ENCODE measurements around the gene PRR11. TPM values are rescaled to one million over a fixed set of nuclear protein-coding genes. Genes with fewer than 3 reads are reported as not detected.

Gene PRR11
- total RNA-seq, 2 donors from 2014 or later, result 52.5 to 58.5 TPM

DNA sequence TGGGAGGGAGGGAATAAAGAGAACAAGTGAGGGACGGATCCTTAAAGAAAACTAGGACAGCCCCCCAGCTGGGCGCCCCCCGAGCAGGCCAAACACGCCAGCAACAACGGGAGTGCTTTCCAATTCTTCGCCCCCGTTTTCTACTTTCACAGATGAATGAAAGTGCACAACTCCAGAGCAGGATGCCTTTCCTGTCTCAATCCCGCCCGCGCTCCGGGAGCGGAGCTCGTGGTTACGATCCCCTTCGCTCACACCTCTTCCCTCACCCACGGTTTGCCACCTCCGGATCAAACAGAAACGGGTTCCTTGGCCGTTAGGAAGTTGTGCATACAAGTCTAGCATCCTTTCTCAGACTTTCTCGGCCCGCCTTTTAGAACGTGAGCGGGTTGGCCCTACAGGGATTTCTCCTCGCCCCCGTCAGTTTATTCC is 1.2 kb upstream of the PRR11 start:
- Mint-ChIP-seq H3K9me3 (no peaks in the 10 kb centered on the region), H3K27me3 (ENCODE audit: insufficient read depth) (no peaks in the 10 kb centered on the region), H3K27ac (no peak overlapping the region), H3K4me3 (no peak overlapping the region), H3K4me1 (peaks cover 28% of the 10 kb centered on the region), H3K36me3 (ENCODE audit: low read depth) (peaks cover 8% of the 10 kb centered on the region)
- H3K27me3 ChIP-seq (ENCODE audit: control insufficient read depth, insufficient read depth, low read length, poor library complexity, severe bottlenecking), result no peaks in the 10 kb centered on the region
- H3K27ac ChIP-seq (ENCODE audit: low read depth, low read length), result peak overlapping the region; percentile 100
- 0 to 1% methylated on average over 18 to 25 of the region's 25 CpGs for WGBS, 2 experiments (ENCODE audit: insufficient coverage in 1 of 2, insufficient read length in 1 of 2)
- TF ChIP-seq, protein P1, sequence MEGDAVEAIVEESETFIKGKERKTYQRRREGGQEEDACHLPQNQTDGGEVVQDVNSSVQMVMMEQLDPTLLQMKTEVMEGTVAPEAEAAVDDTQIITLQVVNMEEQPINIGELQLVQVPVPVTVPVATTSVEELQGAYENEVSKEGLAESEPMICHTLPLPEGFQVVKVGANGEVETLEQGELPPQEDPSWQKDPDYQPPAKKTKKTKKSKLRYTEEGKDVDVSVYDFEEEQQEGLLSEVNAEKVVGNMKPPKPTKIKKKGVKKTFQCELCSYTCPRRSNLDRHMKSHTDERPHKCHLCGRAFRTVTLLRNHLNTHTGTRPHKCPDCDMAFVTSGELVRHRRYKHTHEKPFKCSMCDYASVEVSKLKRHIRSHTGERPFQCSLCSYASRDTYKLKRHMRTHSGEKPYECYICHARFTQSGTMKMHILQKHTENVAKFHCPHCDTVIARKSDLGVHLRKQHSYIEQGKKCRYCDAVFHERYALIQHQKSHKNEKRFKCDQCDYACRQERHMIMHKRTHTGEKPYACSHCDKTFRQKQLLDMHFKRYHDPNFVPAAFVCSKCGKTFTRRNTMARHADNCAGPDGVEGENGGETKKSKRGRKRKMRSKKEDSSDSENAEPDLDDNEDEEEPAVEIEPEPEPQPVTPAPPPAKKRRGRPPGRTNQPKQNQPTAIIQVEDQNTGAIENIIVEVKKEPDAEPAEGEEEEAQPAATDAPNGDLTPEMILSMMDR (conservative IDR thresholded peaks at IDR 0.05), result no peak
- no peaks in the 10 kb centered on the region for H3K9me3 ChIP-seq (ENCODE audit: control insufficient read depth, low read length)
- H3K4me3 ChIP-seq (ENCODE audit: low read length), result peak overlapping the region; percentile 98
- peak overlapping the region; percentile 98 for H3K9ac ChIP-seq (ENCODE audit: extremely low read depth, low read length, poor library complexity, severe bottlenecking)
- peaks cover 11% of the 10 kb centered on the region for H3K36me3 ChIP-seq (ENCODE audit: control insufficient read depth, insufficient read depth, low read length)
- peaks cover 10% of the 10 kb centered on the region for H3K4me1 ChIP-seq (ENCODE audit: control insufficient read depth, insufficient read depth, low read length)
- peak; percentile 84 for DNase-seq

DNA sequence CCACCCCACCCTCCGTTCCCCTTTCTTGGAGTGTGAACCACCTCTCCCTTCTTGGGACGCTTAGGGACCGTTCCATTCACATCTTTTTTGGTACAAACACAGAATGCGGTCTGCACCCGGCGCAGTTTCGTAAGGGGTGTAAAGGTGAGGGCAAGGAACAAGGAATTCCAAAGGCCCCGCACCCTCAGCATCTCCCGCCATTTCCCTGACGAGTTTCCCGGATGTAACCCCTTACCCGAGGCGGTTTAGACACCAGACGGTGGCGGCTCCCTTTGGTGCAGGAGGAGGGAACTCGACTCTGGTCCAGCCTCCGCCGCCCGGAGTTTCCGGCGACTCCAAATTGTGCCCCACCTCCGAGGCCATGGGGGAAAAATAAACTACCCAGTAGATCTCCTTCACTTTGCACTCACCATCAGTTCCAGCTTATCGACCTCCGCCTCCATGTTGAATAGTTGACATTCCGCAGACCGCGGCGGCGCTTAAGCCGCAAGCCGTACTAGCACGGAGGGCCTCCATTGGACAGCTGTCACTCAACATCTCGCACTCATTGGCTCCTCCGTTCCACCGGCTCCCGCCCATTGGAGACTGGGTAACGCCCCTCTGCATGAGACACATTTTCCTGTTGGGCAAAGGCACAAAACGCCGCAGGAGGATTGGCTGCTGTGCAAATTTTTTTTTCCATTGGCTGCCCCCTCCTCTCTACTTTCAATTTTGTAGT is 666 bp upstream of the PRR11 start, which contains the start of gene SKA2:
TSS of gene SKA2 (minus strand) at position 466 of the 718 bp plus-strand sequence. CDS start at position 443, 23 bp downstream.
- TF ChIP-seq, protein P1 (conservative IDR thresholded peaks at IDR 0.05), result no peak
- Histone ChIP-seq H3K36me3 (ENCODE audit: control insufficient read depth, insufficient read depth, low read length) (peaks cover 6% of the 10 kb centered on the region), H3K27me3 (ENCODE audit: control insufficient read depth, insufficient read depth, low read length, poor library complexity, severe bottlenecking) (no peaks in the 10 kb centered on the region), H3K4me1 (ENCODE audit: control insufficient read depth, insufficient read depth, low read length) (peaks cover 10% of the 10 kb centered on the region), H3K27ac (ENCODE audit: low read depth, low read length) (peak within 1 kb of the TSS; percentile 100), H3K9me3 (ENCODE audit: control insufficient read depth, low read length) (no peaks in the 10 kb centered on the region), H3K9ac (ENCODE audit: extremely low read depth, low read length, poor library complexity, severe bottlenecking) (peak within 1 kb of the TSS; percentile 98), H3K4me3 (ENCODE audit: low read length) (peak within 1 kb of the TSS; percentile 98)
- H3K36me3 Mint-ChIP-seq (ENCODE audit: low read depth), result peaks cover 2% of the 10 kb centered on the region
- no peak within 1 kb of the TSS for H3K4me3 Mint-ChIP-seq
- H3K27ac Mint-ChIP-seq, result no peak within 1 kb of the TSS
- no peaks in the 10 kb centered on the region for H3K9me3 Mint-ChIP-seq
- no peaks in the 10 kb centered on the region for H3K27me3 Mint-ChIP-seq (ENCODE audit: insufficient read depth)
- DNase-seq, result peak; percentile 100
- WGBS, 2 experiments (ENCODE audit: insufficient coverage in 1 of 2, insufficient read length in 1 of 2), result 0% methylated on average over 23 to 39 of the region's 39 CpGs
- H3K4me1 Mint-ChIP-seq, result peaks cover 25% of the 10 kb centered on the region

DNA sequence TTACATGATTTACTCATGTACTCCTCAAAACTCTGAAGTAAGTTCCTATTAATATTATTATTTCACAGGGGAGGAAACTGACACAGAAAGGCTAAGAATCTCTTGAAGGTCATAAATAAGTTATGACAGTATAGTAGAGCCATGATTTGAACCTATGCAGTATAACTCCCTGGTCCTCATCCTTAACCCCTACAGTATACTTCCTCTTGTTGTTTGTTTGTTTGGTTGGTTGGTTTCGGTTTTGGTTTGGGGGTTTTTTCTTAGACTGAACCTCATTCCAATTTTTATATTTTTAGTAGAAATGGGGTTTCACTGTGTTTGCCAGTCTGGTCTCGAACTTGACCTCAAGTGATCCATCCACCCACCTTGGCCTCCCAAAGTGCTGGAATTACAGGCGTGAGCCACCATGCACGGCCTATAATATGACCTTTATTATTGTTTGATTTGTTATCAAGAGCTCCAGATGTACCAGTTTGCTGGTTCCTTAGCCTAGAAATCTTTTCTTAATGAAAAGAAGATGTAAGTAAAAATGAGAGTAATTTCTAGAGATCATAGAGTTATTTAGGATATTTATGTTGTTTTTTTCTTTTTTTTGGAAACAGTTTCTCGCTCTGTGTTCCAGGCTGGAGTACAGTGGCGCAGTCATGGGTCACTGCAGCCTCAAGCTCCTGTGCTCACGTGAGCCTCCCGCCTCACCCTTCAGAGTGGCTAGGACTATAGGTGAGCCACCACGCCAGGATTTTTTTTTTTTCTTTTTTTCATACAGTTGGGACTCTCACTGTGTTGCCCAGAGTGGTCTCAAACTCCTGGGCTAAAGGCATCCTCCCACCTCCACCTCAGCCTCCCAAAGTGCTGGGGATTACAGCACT is 4.8 kb downstream of the PRR11 start:
- no peaks in the 10 kb centered on the region for H3K4me1 ChIP-seq (ENCODE audit: control insufficient read depth, insufficient read depth, low read length)
- H3K27me3 Mint-ChIP-seq (ENCODE audit: insufficient read depth), result no peaks in the 10 kb centered on the region
- no peak overlapping the region for H3K9ac ChIP-seq (ENCODE audit: extremely low read depth, low read length, poor library complexity, severe bottlenecking)
- peak overlapping the region; percentile 58 for H3K27ac Mint-ChIP-seq
- 95 to 97% methylated on average over 5 to 8 of the region's 9 CpGs for WGBS, 2 experiments (ENCODE audit: insufficient coverage in 1 of 2, insufficient read length in 1 of 2)
- H3K36me3 Mint-ChIP-seq (ENCODE audit: low read depth), result peaks cover 3% of the 10 kb centered on the region
- no peaks in the 10 kb centered on the region for H3K9me3 ChIP-seq (ENCODE audit: control insufficient read depth, low read length)
- peaks cover 6% of the 10 kb centered on the region for H3K36me3 ChIP-seq (ENCODE audit: control insufficient read depth, insufficient read depth, low read length)
- no peak overlapping the region for H3K4me3 ChIP-seq (ENCODE audit: low read length)
- H3K4me1 Mint-ChIP-seq, result peaks cover 13% of the 10 kb centered on the region
- TF ChIP-seq, protein P1 (conservative IDR thresholded peaks at IDR 0.05), result no peak
- H3K27ac ChIP-seq (ENCODE audit: low read depth, low read length), result no peak overlapping the region
- H3K27me3 ChIP-seq (ENCODE audit: control insufficient read depth, insufficient read depth, low read length, poor library complexity, severe bottlenecking), result no peaks in the 10 kb centered on the region
- peak; percentile 26 for DNase-seq
- H3K9me3 Mint-ChIP-seq, result no peaks in the 10 kb centered on the region
- no peak overlapping the region for H3K4me3 Mint-ChIP-seq
